Tibial nerve (tissue), 4 donors: ENCODE measurements around the gene MAST2. TPM values are rescaled to one million over a fixed set of nuclear protein-coding genes. Genes with fewer than 3 reads are reported as not detected.

Experiments used
- DNase-seq, 2 donors: peaks; one replicate each; pipeline ENCODE4 v3.0.0-alpha.2; 2019; ENCODE audit warnings: low spot score in 2 of 2
- H3K27ac ChIP-seq, 4 donors: fragments of 200-600 bp; sonication (generic) in 3 of 4; one replicate each; pipeline ENCODE4 v1.5.1; 2017 to 2019; ENCODE audit warnings: mild to moderate bottlenecking in 1 of 4
- H3K27me3 ChIP-seq, 2 donors: fragments of 200-600 bp; sonication (generic) in 1 of 2; one replicate each; pipeline versions ENCODE4 v1.5.1 to v1.6.0; 2017 to 2019
- H3K36me3 ChIP-seq, 3 donors: fragments of 200-600 bp; sonication (generic); one replicate each; pipeline ENCODE4 v1.5.1; 2018 to 2019
- H3K4me1 ChIP-seq, 4 donors: fragments of 200-600 bp; sonication (generic) in 3 of 4; one replicate each; pipeline ENCODE4 v1.5.1; 2017 to 2019
- H3K4me3 ChIP-seq, 4 donors: fragments of 200-600 bp; sonication (generic) in 3 of 4; one replicate each; pipeline ENCODE4 v1.5.1; 2017 to 2019; ENCODE audit warnings: mild to moderate bottlenecking in 1 of 4, moderate library complexity in 1 of 4
- H3K9me3 ChIP-seq, 4 donors: fragments of 200-600 bp; sonication (generic) in 3 of 4; one replicate each; pipeline ENCODE4 v1.5.1; 2017 to 2019
- EP300 ChIP-seq, 2 donors: sonication (generic); formaldehyde crosslinking; IDR thresholded peaks; one replicate each; pipeline ENCODE4 v1.6.1; 2017; ENCODE audit warnings: antibody characterized with exemption in 2 of 2, mild to moderate bottlenecking in 1 of 2
- POLR2A ChIP-seq, 2 donors: fragments of 450-650 bp; IDR thresholded peaks; one replicate each; pipeline ENCODE4 v1.6.1; 2017; ENCODE audit warnings: antibody characterized with exemption in 2 of 2, mild to moderate bottlenecking in 2 of 2, moderate library complexity in 2 of 2
- WGBS, 2 donors: methylation state at CpG; one replicate each; pipeline ENCODE4 v1.1.5; 2018; 5-methylcytosine and 5-hydroxymethylcytosine counted together
- total RNA-seq, 4 donors: library from RNA; depleted of rRNA; stranded (reverse); fragments of >200 nt; gene quantifications; one replicate each; pipeline ENCODE4 v1.1.0, GENCODE V29; 2016
- TF ChIP-seq, protein P1 (sequence below), 5 experiments: fragments of 200-600 bp in 3 of 5; fragments of 450-650 bp in 2 of 5; sonication (generic) in 3 of 5; IDR thresholded peaks; one replicate each; pipeline ENCODE4 v1.5.1; 2016 to 2019; ENCODE audit warnings: antibody characterized with exemption in 5 of 5, mild to moderate bottlenecking in 3 of 5, moderate library complexity in 2 of 5

The MAST2 gene
- total RNA-seq, 4 donors from 2014 or later: 38.0 to 122 (median 57.1) TPM

GRCh38 chr1:46030074-46030870, 226.9 kb downstream of the MAST2 start:
- H3K27me3 ChIP-seq: no peaks in the 10 kb centered on the region
- TF ChIP-seq, protein P1, sequence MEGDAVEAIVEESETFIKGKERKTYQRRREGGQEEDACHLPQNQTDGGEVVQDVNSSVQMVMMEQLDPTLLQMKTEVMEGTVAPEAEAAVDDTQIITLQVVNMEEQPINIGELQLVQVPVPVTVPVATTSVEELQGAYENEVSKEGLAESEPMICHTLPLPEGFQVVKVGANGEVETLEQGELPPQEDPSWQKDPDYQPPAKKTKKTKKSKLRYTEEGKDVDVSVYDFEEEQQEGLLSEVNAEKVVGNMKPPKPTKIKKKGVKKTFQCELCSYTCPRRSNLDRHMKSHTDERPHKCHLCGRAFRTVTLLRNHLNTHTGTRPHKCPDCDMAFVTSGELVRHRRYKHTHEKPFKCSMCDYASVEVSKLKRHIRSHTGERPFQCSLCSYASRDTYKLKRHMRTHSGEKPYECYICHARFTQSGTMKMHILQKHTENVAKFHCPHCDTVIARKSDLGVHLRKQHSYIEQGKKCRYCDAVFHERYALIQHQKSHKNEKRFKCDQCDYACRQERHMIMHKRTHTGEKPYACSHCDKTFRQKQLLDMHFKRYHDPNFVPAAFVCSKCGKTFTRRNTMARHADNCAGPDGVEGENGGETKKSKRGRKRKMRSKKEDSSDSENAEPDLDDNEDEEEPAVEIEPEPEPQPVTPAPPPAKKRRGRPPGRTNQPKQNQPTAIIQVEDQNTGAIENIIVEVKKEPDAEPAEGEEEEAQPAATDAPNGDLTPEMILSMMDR (IDR thresholded peaks at IDR 0.05): no peak
- TF ChIP-seq POLR2A (IDR thresholded peaks at IDR 0.05) (no peak), EP300 (IDR thresholded peaks at IDR 0.05) (no peak)
- no peaks in the 10 kb centered on the region for H3K9me3 ChIP-seq
- 93 to 95% methylated on average over 18 of the region's 18 CpGs for WGBS, 2 donors
- H3K27ac ChIP-seq: no peak overlapping the region
- DNase-seq: no peak
- no peak overlapping the region for H3K4me3 ChIP-seq
- no peaks in the 10 kb centered on the region for H3K4me1 ChIP-seq
- H3K36me3 ChIP-seq: peaks cover 0 to 82% (median 6%) of the 10 kb centered on the region in 3 donors

GRCh38 chr1:46030876-46031660, 227.7 kb downstream of the MAST2 start:
- 79 to 89% methylated on average over 14 of the region's 26 CpGs for WGBS, 2 donors
- Histone ChIP-seq H3K9me3 (no peaks in the 10 kb centered on the region), H3K27ac (no peak overlapping the region), H3K4me1 (no peaks in the 10 kb centered on the region), H3K4me3 (no peak overlapping the region), H3K27me3 (no peaks in the 10 kb centered on the region), H3K36me3 (peaks cover 0 to 84% (median 6%) of the 10 kb centered on the region in 3 donors)
- TF ChIP-seq POLR2A (IDR thresholded peaks at IDR 0.05) (no peak), EP300 (IDR thresholded peaks at IDR 0.05) (no peak)
- TF ChIP-seq, protein P1 (IDR thresholded peaks at IDR 0.05): no peak
- DNase-seq: no peak

- DNase-seq: no peak
- 81 to 84% methylated on average over 25 to 27 of the region's 27 CpGs for whole genome bisulfite sequencing, 2 donors
- no peak overlapping the region for H3K27ac ChIP-seq
These were observed 231.4 kb downstream of the MAST2 start for GRCh38 chr1:46034601-46035516.

GRCh38 chr1:46036894-46037839, 233.8 kb downstream of the MAST2 start:
- no peak for TF ChIP-seq POLR2A (IDR thresholded peaks at IDR 0.05)
- peak in 1 of 2 donors; percentile 47 for TF ChIP-seq EP300 (IDR thresholded peaks at IDR 0.05)
- TF ChIP-seq, protein P1 (IDR thresholded peaks at IDR 0.05): peak; percentile 94 to 97 (median 96)
- Histone ChIP-seq H3K36me3 (peaks cover 0 to 32% (median 0%) of the 10 kb centered on the region in 3 donors), H3K4me3 (no peak overlapping the region), H3K9me3 (no peaks in the 10 kb centered on the region), H3K4me1 (peaks cover 0 to 7% (median 0%) of the 10 kb centered on the region in 4 donors), H3K27ac (peak overlapping the region in 1 of 4 donors; percentile 46), H3K27me3 (no peaks in the 10 kb centered on the region)
- WGBS, 2 donors: 24 to 28% methylated on average over 10 to 11 of the region's 11 CpGs
- peak; percentile 85 to 94 for DNase-seq

More at GRCh38 chr1:46034601-46035516, 231.4 kb downstream of the MAST2 start:
- Histone ChIP-seq H3K9me3 (no peaks in the 10 kb centered on the region), H3K4me1 (peaks cover 0 to 7% (median 0%) of the 10 kb centered on the region in 4 donors), H3K36me3 (peaks cover 0 to 55% (median 0%) of the 10 kb centered on the region in 3 donors), H3K4me3 (no peak overlapping the region), H3K27me3 (no peaks in the 10 kb centered on the region)
- TF ChIP-seq, protein P1 (IDR thresholded peaks at IDR 0.05): no peak
- no peak for TF ChIP-seq EP300 (IDR thresholded peaks at IDR 0.05)
- no peak for TF ChIP-seq POLR2A (IDR thresholded peaks at IDR 0.05)
